ENCODE results near the gene RCBTB2. TPM values are rescaled to one million over a fixed set of nuclear protein-coding genes. Genes with fewer than 3 reads are reported as not detected.

RCBTB2 gene
- total and polyA plus RNA-seq, 4 donors, result 4.1 to 9.0 (median 5.4) TPM

DNA sequence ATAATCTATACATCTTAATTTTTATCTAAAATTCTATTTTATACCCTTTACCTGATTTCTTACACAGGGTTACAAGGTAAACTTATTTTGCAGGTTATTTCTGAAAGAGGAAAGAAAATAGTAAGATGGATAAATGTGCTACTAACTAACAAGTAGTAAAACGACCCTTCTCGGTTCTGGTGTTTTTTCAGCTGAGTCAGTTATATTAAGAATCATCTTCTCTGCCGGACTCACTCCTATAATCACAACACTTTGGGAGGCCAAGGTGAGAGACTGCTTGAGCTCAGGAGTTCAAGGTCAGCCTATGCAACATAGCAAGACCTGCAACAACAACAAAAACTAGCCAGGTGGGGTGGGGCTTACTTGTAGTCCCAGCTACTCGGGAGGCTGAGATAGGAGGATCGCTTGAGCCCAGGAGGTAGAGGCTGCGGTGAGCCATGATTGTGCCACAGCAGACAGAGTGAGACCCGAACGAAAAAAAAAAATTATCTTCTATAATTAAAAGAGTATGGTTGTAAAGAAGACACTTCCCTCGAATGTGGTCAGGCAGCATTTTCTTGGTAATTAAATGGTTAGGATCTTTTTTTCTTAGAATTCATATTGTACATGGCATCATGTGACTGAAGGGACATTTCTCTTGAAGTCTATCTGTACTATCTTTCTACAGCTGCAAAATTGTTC, 27.9 kb upstream of the RCBTB2 start:
- no peak overlapping the region for H3K27ac ChIP-seq (ENCODE audit: low read depth in 1 of 2, low read length in 2 of 2)
- H3K36me3 ChIP-seq (ENCODE audit: control insufficient read depth in 4 of 4, insufficient read depth in 3 of 4, low read depth in 1 of 4, low read length in 3 of 4), result no peaks in the 10 kb centered on the region
- no peak overlapping the region for H3K4me3 ChIP-seq (ENCODE audit: low read depth in 1 of 3, low read length in 3 of 3)
- peaks cover 0 to 2% (median 0%) of the 10 kb centered on the region in 4 donors for H3K4me1 ChIP-seq (ENCODE audit: control insufficient read depth in 4 of 4, insufficient read depth in 4 of 4, low read length in 3 of 4)
- no peak for DNase-seq (ENCODE audit: low spot score)
- no peaks in the 10 kb centered on the region for H3K27me3 ChIP-seq (ENCODE audit: control insufficient read depth in 4 of 4, insufficient read depth in 4 of 4, low read length in 3 of 4)
- no peak overlapping the region for H3K9ac ChIP-seq (ENCODE audit: low read depth in 1 of 2, low read length in 2 of 2)
- peaks cover 0 to under 1% (median 0%) of the 10 kb centered on the region in 4 donors for H3K9me3 ChIP-seq (ENCODE audit: control insufficient read depth in 4 of 4, low read length in 3 of 4)
- 92% methylated on average over 9 of the region's 9 CpGs for WGBS
- no peak for TF ChIP-seq HNF4A (conservative IDR thresholded peaks at IDR 0.05)
- TF ChIP-seq, protein P1, sequence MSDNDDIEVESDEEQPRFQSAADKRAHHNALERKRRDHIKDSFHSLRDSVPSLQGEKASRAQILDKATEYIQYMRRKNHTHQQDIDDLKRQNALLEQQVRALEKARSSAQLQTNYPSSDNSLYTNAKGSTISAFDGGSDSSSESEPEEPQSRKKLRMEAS (IDR thresholded peaks at IDR 0.05), result no peak
- TF ChIP-seq RXRA (IDR thresholded peaks at IDR 0.05), result no peak
- TF ChIP-seq HNF4G (IDR thresholded peaks at IDR 0.05), result no peak
- TF ChIP-seq, protein P2, sequence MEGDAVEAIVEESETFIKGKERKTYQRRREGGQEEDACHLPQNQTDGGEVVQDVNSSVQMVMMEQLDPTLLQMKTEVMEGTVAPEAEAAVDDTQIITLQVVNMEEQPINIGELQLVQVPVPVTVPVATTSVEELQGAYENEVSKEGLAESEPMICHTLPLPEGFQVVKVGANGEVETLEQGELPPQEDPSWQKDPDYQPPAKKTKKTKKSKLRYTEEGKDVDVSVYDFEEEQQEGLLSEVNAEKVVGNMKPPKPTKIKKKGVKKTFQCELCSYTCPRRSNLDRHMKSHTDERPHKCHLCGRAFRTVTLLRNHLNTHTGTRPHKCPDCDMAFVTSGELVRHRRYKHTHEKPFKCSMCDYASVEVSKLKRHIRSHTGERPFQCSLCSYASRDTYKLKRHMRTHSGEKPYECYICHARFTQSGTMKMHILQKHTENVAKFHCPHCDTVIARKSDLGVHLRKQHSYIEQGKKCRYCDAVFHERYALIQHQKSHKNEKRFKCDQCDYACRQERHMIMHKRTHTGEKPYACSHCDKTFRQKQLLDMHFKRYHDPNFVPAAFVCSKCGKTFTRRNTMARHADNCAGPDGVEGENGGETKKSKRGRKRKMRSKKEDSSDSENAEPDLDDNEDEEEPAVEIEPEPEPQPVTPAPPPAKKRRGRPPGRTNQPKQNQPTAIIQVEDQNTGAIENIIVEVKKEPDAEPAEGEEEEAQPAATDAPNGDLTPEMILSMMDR (IDR thresholded peaks at IDR 0.05; ENCODE audit: low read depth, low read length, missing input control), result no peak
- no peak for TF ChIP-seq REST (IDR thresholded peaks at IDR 0.05)
- TF ChIP-seq ZBTB33 (IDR thresholded peaks at IDR 0.05), result no peak
- TF ChIP-seq FOXA2 (IDR thresholded peaks at IDR 0.05), result no peak
- TF ChIP-seq EGR1 (IDR thresholded peaks at IDR 0.05; ENCODE audit: low read depth in 2 of 2), result no peak

DNA sequence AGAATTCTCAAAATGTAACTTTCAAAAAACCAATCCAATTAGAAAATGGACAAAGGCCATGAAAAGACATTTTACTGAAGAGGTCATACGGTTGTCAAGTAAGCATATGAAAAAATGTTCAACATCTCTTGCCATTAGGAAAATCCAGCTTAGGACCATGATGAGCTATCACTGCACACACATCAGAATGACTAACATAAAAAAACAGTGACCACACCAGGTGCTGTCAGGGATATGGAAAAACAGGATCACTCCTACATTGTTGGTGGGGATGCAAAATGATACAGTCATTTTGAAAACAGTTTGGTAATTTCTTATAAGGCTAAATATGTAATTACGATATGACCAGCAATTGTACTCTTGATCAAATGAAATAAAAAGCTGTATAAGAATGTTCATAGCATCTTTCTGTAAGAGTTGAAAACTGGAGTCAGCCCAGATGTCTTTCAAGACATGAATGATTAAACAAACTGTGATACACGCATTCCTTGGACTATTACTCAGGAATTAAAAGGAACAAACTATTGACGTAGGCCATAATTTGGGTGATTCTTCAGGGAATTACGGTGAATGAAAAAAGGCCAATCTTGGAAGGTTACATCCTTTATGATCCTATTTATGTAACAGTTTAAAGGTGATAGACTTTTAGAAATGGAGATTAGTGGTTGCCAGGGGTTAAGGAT, 26.9 kb upstream of the RCBTB2 start:
- H3K36me3 ChIP-seq (ENCODE audit: control insufficient read depth in 4 of 4, insufficient read depth in 3 of 4, low read depth in 1 of 4, low read length in 3 of 4), result no peaks in the 10 kb centered on the region
- TF ChIP-seq HNF4A (conservative IDR thresholded peaks at IDR 0.05) (no peak), EGR1 (IDR thresholded peaks at IDR 0.05; ENCODE audit: low read depth in 2 of 2) (no peak), RXRA (IDR thresholded peaks at IDR 0.05) (no peak), RAD21 (IDR thresholded peaks at IDR 0.05) (no peak), ZBTB33 (IDR thresholded peaks at IDR 0.05) (no peak), NR2F2 (IDR thresholded peaks at IDR 0.05) (no peak), SP1 (IDR thresholded peaks at IDR 0.05) (no peak), JUND (IDR thresholded peaks at IDR 0.05) (no peak), YY1 (IDR thresholded peaks at IDR 0.05) (no peak), REST (IDR thresholded peaks at IDR 0.05) (no peak), FOXA1 (IDR thresholded peaks at IDR 0.05) (no peak), HNF4G (IDR thresholded peaks at IDR 0.05) (no peak), ATF3 (IDR thresholded peaks at IDR 0.05) (no peak)

More for the DNA sequence above, 26.9 kb upstream of the RCBTB2 start:
- no peak for DNase-seq (ENCODE audit: low spot score)
- WGBS, result 96% methylated on average over 5 of the region's 5 CpGs
- Histone ChIP-seq H3K27me3 (ENCODE audit: control insufficient read depth in 4 of 4, insufficient read depth in 4 of 4, low read length in 3 of 4) (no peaks in the 10 kb centered on the region), H3K4me3 (ENCODE audit: low read depth in 1 of 3, low read length in 3 of 3) (no peak overlapping the region), H3K9ac (ENCODE audit: low read depth in 1 of 2, low read length in 2 of 2) (no peak overlapping the region), H3K9me3 (ENCODE audit: control insufficient read depth in 4 of 4, low read length in 3 of 4) (peaks cover 0 to 1% (median 0%) of the 10 kb centered on the region in 4 donors), H3K4me1 (ENCODE audit: control insufficient read depth in 4 of 4, insufficient read depth in 4 of 4, low read length in 3 of 4) (peaks cover 0 to 2% (median 0%) of the 10 kb centered on the region in 4 donors), H3K27ac (ENCODE audit: low read depth in 1 of 2, low read length in 2 of 2) (no peak overlapping the region)
